ENCODE data around the gene SFXN5. TPM values are rescaled to one million over a fixed set of nuclear protein-coding genes. Genes with fewer than 3 reads are reported as not detected.

SFXN5 gene
- total RNA-seq, 1 donor from 2014 or later = 13.7 TPM

GRCh38 chr2:72901426-72901825, 170.1 kb downstream of the SFXN5 start:
- peak overlapping the region; percentile 21 for H3K27ac Mint-ChIP-seq (ENCODE audit: unreplicated experiment)
- DNase-seq = no peak
- H3K4me3 Mint-ChIP-seq (ENCODE audit: unreplicated experiment) = peak overlapping the region; percentile 26
- TF ChIP-seq CTCF (IDR thresholded peaks at IDR 0.05; ENCODE audit: partially characterized antibody, unreplicated experiment) = no peak
- H3K27me3 Mint-ChIP-seq (ENCODE audit: unreplicated experiment) = peaks cover 5% of the 10 kb centered on the region
- H3K4me1 Mint-ChIP-seq (ENCODE audit: low read depth, unreplicated experiment) = peaks cover 12% of the 10 kb centered on the region
- H3K36me3 Mint-ChIP-seq (ENCODE audit: unreplicated experiment) = peaks cover 5% of the 10 kb centered on the region
- peaks cover 4% of the 10 kb centered on the region for H3K9me3 Mint-ChIP-seq (ENCODE audit: unreplicated experiment)

DNA sequence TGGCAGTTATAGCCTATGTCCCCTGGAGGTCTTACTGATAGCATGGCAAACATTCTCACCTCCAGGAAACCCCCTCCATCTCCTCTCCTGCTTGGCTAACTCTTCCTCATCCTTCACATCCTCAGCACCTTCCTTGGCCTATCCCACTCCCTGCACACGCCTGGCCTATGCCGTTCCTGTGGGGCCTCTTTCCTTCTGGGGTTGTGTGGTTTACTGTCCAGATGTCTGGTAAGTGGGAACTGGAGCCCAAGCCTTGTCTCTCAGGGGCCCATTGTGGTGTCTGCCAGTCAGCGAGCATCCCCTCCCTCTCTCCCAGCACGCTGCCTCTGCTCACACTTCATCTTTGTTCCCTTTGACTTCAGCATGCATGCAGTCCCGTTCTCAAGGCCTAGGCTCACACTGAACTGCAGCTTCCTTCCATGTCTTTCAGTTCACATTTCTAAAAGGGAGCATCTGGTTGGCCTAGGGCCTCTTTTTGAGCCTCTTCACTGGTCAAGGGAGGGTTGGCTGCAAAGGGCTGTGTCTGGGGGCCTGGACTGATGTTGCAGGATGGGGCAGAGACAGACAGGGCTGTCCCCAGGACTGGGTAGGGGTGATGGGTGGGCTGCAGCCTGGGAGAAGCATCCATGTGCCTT, 171.2 kb downstream of the SFXN5 start:
- Mint-ChIP-seq H3K36me3 (ENCODE audit: unreplicated experiment) (no peaks in the 10 kb centered on the region), H3K27me3 (ENCODE audit: unreplicated experiment) (peaks cover 12% of the 10 kb centered on the region), H3K27ac (ENCODE audit: unreplicated experiment) (no peak overlapping the region), H3K4me1 (ENCODE audit: low read depth, unreplicated experiment) (peaks cover 18% of the 10 kb centered on the region), H3K4me3 (ENCODE audit: unreplicated experiment) (no peak overlapping the region), H3K9me3 (ENCODE audit: unreplicated experiment) (peaks cover 8% of the 10 kb centered on the region)
- no peak for TF ChIP-seq CTCF (IDR thresholded peaks at IDR 0.05; ENCODE audit: partially characterized antibody, unreplicated experiment)
- DNase-seq = no peak

- H3K9me3 Mint-ChIP-seq (ENCODE audit: unreplicated experiment) = peaks cover 8% of the 10 kb centered on the region
- no peak overlapping the region for H3K27ac Mint-ChIP-seq (ENCODE audit: unreplicated experiment)
- DNase-seq = no peak
- peaks cover 24% of the 10 kb centered on the region for H3K4me1 Mint-ChIP-seq (ENCODE audit: low read depth, unreplicated experiment)
- no peak overlapping the region for H3K4me3 Mint-ChIP-seq (ENCODE audit: unreplicated experiment)
- TF ChIP-seq CTCF (IDR thresholded peaks at IDR 0.05; ENCODE audit: partially characterized antibody, unreplicated experiment) = no peak
- H3K36me3 Mint-ChIP-seq (ENCODE audit: unreplicated experiment) = no peaks in the 10 kb centered on the region
- H3K27me3 Mint-ChIP-seq (ENCODE audit: unreplicated experiment) = peaks cover 18% of the 10 kb centered on the region
These were observed 173.0 kb downstream of the SFXN5 start for GRCh38 chr2:72898585-72898906.

GRCh38 chr2:72897785-72898584, 173.5 kb downstream of the SFXN5 start:
- DNase-seq = no peak
- peaks cover 16% of the 10 kb centered on the region for H3K27me3 Mint-ChIP-seq (ENCODE audit: unreplicated experiment)
- H3K36me3 Mint-ChIP-seq (ENCODE audit: unreplicated experiment) = no peaks in the 10 kb centered on the region
- no peak overlapping the region for H3K27ac Mint-ChIP-seq (ENCODE audit: unreplicated experiment)
- peaks cover 8% of the 10 kb centered on the region for H3K9me3 Mint-ChIP-seq (ENCODE audit: unreplicated experiment)
- no peak overlapping the region for H3K4me3 Mint-ChIP-seq (ENCODE audit: unreplicated experiment)
- H3K4me1 Mint-ChIP-seq (ENCODE audit: low read depth, unreplicated experiment) = peaks cover 26% of the 10 kb centered on the region
- TF ChIP-seq CTCF (IDR thresholded peaks at IDR 0.05; ENCODE audit: partially characterized antibody, unreplicated experiment) = no peak

- Mint-ChIP-seq H3K4me1 (ENCODE audit: low read depth, unreplicated experiment) (peaks cover 25% of the 10 kb centered on the region), H3K9me3 (ENCODE audit: unreplicated experiment) (peaks cover 8% of the 10 kb centered on the region), H3K36me3 (ENCODE audit: unreplicated experiment) (no peaks in the 10 kb centered on the region), H3K27me3 (ENCODE audit: unreplicated experiment) (peaks cover 15% of the 10 kb centered on the region), H3K4me3 (ENCODE audit: unreplicated experiment) (no peak overlapping the region), H3K27ac (ENCODE audit: unreplicated experiment) (no peak overlapping the region)
- no peak for TF ChIP-seq CTCF (IDR thresholded peaks at IDR 0.05; ENCODE audit: partially characterized antibody, unreplicated experiment)
- no peak for DNase-seq
These were observed 175.1 kb downstream of the SFXN5 start for GRCh38 chr2:72896446-72896845.
